Hepatocyte (in vitro differentiated cells): ENCODE results near the gene PTAR1.

Experiments
- CTCF ChIP-seq: fragments of 200-600 bp; sonication (generic); IDR thresholded peaks from 2 replicates; pipeline ENCODE4 v1.5.1; 2016; ENCODE audit warnings: antibody characterized with exemption, mild to moderate bottlenecking; ENCODE audit not compliant: poor library complexity
- EZH2 ChIP-seq: fragments of 200-600 bp; sonication (generic); IDR thresholded peaks from 2 replicates; pipeline ENCODE4 v1.6.1; 2016; ENCODE audit warnings: antibody characterized with exemption, mild to moderate bottlenecking, borderline replicate concordance
- EZH2phosphoT487 ChIP-seq: fragments of 200-600 bp; sonication (generic); IDR thresholded peaks from one replicate; pipeline ENCODE4 v1.6.1; 2018; ENCODE audit warnings: antibody characterized with exemption, mild to moderate bottlenecking, low read depth, moderate library complexity; ENCODE audit not compliant: unreplicated experiment, severe bottlenecking

- TF ChIP-seq CTCF = no peak
- TF ChIP-seq EZH2phosphoT487 = no peak
- no peak for TF ChIP-seq EZH2
Observed at GRCh38 chr9:69696802-69697201, 63.0 kb downstream of the PTAR1 start.
